ENCODE results near the gene ALCAM. TPM values are rescaled to one million over a fixed set of nuclear protein-coding genes. Genes with fewer than 3 reads are reported as not detected.

Gene ALCAM
- total and polyA plus RNA-seq, 7 donors = 0.42 to 1.5 (median 0.70) TPM

GRCh38 chr3:105529456-105529855, 162.7 kb downstream of the ALCAM start:
- intact Hi-C loops (cut with DNase I) = no loop called here
- Histone ChIP-seq H3K27me3 (ENCODE audit: insufficient read depth in 3 of 3, low read length in 2 of 3) (no peaks in the 10 kb centered on the region), H3K4me3 (no peak overlapping the region), H3K36me3 (ENCODE audit: insufficient read depth in 1 of 2, low read depth in 1 of 2) (no peaks in the 10 kb centered on the region), H3K4me1 (no peaks in the 10 kb centered on the region), H3K9me3 (no peaks in the 10 kb centered on the region), H3K27ac (no peak overlapping the region)
- no peak for ATAC-seq
- TF ChIP-seq CTCF (IDR thresholded peaks at IDR 0.05) = no peak
- 94 to 100% (median 95%) methylated on average over 1 of the region's 1 CpG for WGBS, 3 donors
- no peak for DNase-seq

- Histone ChIP-seq H3K4me1 (no peaks in the 10 kb centered on the region), H3K9me3 (no peaks in the 10 kb centered on the region), H3K27ac (no peak overlapping the region), H3K27me3 (ENCODE audit: insufficient read depth in 3 of 3, low read length in 2 of 3) (no peaks in the 10 kb centered on the region), H3K36me3 (ENCODE audit: insufficient read depth in 1 of 2, low read depth in 1 of 2) (no peaks in the 10 kb centered on the region), H3K4me3 (no peak overlapping the region)
- intact Hi-C loops (cut with DNase I) = no loop called here
- WGBS, 3 donors = 89 to 97% (median 94%) methylated on average over 2 of the region's 2 CpGs
- DNase-seq = no peak
- no peak for TF ChIP-seq CTCF (IDR thresholded peaks at IDR 0.05)
- ATAC-seq = no peak
Observed at GRCh38 chr3:105532251-105532650, 165.5 kb downstream of the ALCAM start.

- H3K27ac ChIP-seq = no peak overlapping the region
- no peak overlapping the region for H3K4me3 ChIP-seq
- no peaks in the 10 kb centered on the region for H3K4me1 ChIP-seq
- WGBS, 3 donors = 81 to 88% (median 85%) methylated on average over 3 of the region's 3 CpGs
- DNase-seq = no peak
- no peaks in the 10 kb centered on the region for H3K36me3 ChIP-seq (ENCODE audit: insufficient read depth in 1 of 2, low read depth in 1 of 2)
- TF ChIP-seq CTCF (IDR thresholded peaks at IDR 0.05) = no peak
- no peaks in the 10 kb centered on the region for H3K9me3 ChIP-seq
- ATAC-seq = no peak
- intact Hi-C loops (cut with DNase I) = no loop called here
- no peaks in the 10 kb centered on the region for H3K27me3 ChIP-seq (ENCODE audit: insufficient read depth in 3 of 3, low read length in 2 of 3)
Observed at GRCh38 chr3:105533960-105534359, 167.3 kb downstream of the ALCAM start.

GRCh38 chr3:105534491-105534890, 167.8 kb downstream of the ALCAM start:
- Histone ChIP-seq H3K27ac (no peak overlapping the region), H3K27me3 (ENCODE audit: insufficient read depth in 3 of 3, low read length in 2 of 3) (no peaks in the 10 kb centered on the region), H3K36me3 (ENCODE audit: insufficient read depth in 1 of 2, low read depth in 1 of 2) (no peaks in the 10 kb centered on the region), H3K4me1 (no peaks in the 10 kb centered on the region), H3K4me3 (no peak overlapping the region), H3K9me3 (no peaks in the 10 kb centered on the region)
- DNase-seq (no peak), ATAC-seq (no peak)
- WGBS, 3 donors = 81 to 87% (median 85%) methylated on average over 5 of the region's 5 CpGs
- TF ChIP-seq CTCF (IDR thresholded peaks at IDR 0.05) = no peak
- intact Hi-C loops (cut with DNase I) = no loop called here

- intact Hi-C loops (cut with DNase I) = no loop called here
- 56 to 73% (median 72%) methylated on average over 1 of the region's 1 CpG for WGBS, 3 donors
- TF ChIP-seq CTCF (IDR thresholded peaks at IDR 0.05) = no peak
- no peaks in the 10 kb centered on the region for H3K27me3 ChIP-seq (ENCODE audit: insufficient read depth in 3 of 3, low read length in 2 of 3)
- no peak for DNase-seq
- no peaks in the 10 kb centered on the region for H3K36me3 ChIP-seq (ENCODE audit: insufficient read depth in 1 of 2, low read depth in 1 of 2)
- no peaks in the 10 kb centered on the region for H3K4me1 ChIP-seq
- H3K9me3 ChIP-seq = no peaks in the 10 kb centered on the region
- no peak overlapping the region for H3K4me3 ChIP-seq
- no peak for ATAC-seq
- H3K27ac ChIP-seq = no peak overlapping the region
Observed at GRCh38 chr3:105537371-105538080, 170.8 kb downstream of the ALCAM start.
